HUES64 (cell line): Measurements from ENCODE around the gene AQP11.

ENCODE experiments used
- H3K27ac ChIP-seq: 2 replicates; pipeline ENCODE4 v1.7.0; 2013; ENCODE audit warnings: low read depth, low read length, inconsistent platforms
- H3K27me3 ChIP-seq: 2 replicates; pipeline ENCODE4 v1.6.1; 2013; ENCODE audit warnings: mild to moderate bottlenecking, low read length; ENCODE audit not compliant: insufficient read depth
- H3K36me3 ChIP-seq: 2 replicates; pipeline ENCODE4 v1.6.1; 2013; ENCODE audit warnings: mild to moderate bottlenecking, low read length; ENCODE audit not compliant: insufficient read depth
- H3K4me1 ChIP-seq: 2 replicates; pipeline ENCODE4 v1.6.1; 2013; ENCODE audit warnings: mild to moderate bottlenecking, low read length, moderate library complexity; ENCODE audit not compliant: insufficient read depth
- H3K4me3 ChIP-seq: 2 replicates; pipeline ENCODE4 v1.5.1; 2013; ENCODE audit warnings: mild to moderate bottlenecking, low read length, moderate library complexity
- H3K9ac ChIP-seq: 2 replicates; pipeline ENCODE4 v1.6.1; 2013; ENCODE audit warnings: mild to moderate bottlenecking, low read depth, low read length
- H3K9me3 ChIP-seq: 2 replicates; pipeline ENCODE4 v1.6.1; 2013; ENCODE audit warnings: low read depth, low read length; ENCODE audit not compliant: insufficient read depth
- WGBS: fragments of 150-250, 120-280 bp; methylation state at CpG from one replicate; pipeline ENCODE4 v1.1.7; 2013; ENCODE audit warnings: missing lambda C conversion rate; 5-methylcytosine and 5-hydroxymethylcytosine counted together

The AQP11 gene

GRCh38 chr11:77637345-77638165 is 47.8 kb downstream of the AQP11 start, which contains the start of gene CLNS1A:
Gene CLNS1A (minus strand): TSS chr11:77637794. CDS start chr11:77637714, 80 bp downstream.
- under 1% methylated on average over 41 of the region's 41 CpGs for WGBS

GRCh38 chr11:77642228-77642627 is 52.5 kb downstream of the AQP11 start:
- Histone ChIP-seq H3K4me1 (peaks cover 3% of the 10 kb centered on the region; the same call in 1 of the 2 replicates), H3K9ac (no peak overlapping the region), H3K27me3 (no peaks in the 10 kb centered on the region), H3K27ac (no peak overlapping the region), H3K4me3 (no peak overlapping the region), H3K36me3 (no peaks in the 10 kb centered on the region), H3K9me3 (no peaks in the 10 kb centered on the region)
- WGBS = 88% methylated on average over 1 of the region's 2 CpGs

More at GRCh38 chr11:77637345-77638165, 47.8 kb downstream of the AQP11 start, which contains the start of gene CLNS1A:
- peak within 1 kb of the TSS; percentile 80 for H3K27ac ChIP-seq
- H3K9ac ChIP-seq = peak within 1 kb of the TSS; percentile 89
- H3K36me3 ChIP-seq = peaks cover 10% of the 10 kb centered on the region
- H3K4me3 ChIP-seq = peak within 1 kb of the TSS; percentile 78
- no peaks in the 10 kb centered on the region; the same call in 1 of the 2 replicates for H3K4me1 ChIP-seq
- no peaks in the 10 kb centered on the region for H3K27me3 ChIP-seq
- no peaks in the 10 kb centered on the region for H3K9me3 ChIP-seq

DNA sequence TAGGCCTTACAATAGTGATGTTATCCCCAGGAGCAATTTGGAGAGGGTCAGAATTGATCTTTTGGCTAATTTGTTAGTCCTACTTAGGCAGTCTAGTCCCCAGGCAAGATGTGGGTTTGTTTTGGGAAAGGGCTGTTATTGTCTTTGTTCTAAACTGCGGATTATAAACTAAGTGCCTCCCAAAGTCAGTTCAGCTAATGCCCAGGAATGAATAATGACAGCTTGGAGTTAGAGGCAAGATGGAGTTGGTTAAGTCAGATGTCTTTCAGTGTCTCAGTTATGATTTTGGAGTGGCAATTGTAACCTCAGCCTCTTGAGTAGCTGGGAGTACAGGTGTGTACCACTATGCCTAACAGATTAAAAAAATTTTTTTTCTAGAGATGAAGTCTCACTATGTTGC is 55.1 kb downstream of the AQP11 start:
- no peak overlapping the region for H3K4me3 ChIP-seq
- WGBS = 91% methylated on average over 1 of the region's 1 CpG
- no peak overlapping the region for H3K9ac ChIP-seq
- H3K4me1 ChIP-seq = 0 out of 2 replicates have a peak, but pooled peaks cover 3% of the 10 kb centered on the region
- no peak overlapping the region for H3K27ac ChIP-seq
- no peaks in the 10 kb centered on the region for H3K27me3 ChIP-seq
- H3K36me3 ChIP-seq = no peaks in the 10 kb centered on the region
- H3K9me3 ChIP-seq = no peaks in the 10 kb centered on the region

- H3K9me3 ChIP-seq = no peaks in the 10 kb centered on the region
- no peaks in the 10 kb centered on the region for H3K36me3 ChIP-seq
- H3K9ac ChIP-seq = no peak overlapping the region
- WGBS = 83% methylated on average over 2 of the region's 3 CpGs
- H3K4me3 ChIP-seq = no peak overlapping the region
- no peak overlapping the region for H3K27ac ChIP-seq
- H3K4me1 ChIP-seq = 0 out of 2 replicates have a peak, but pooled peaks cover 3% of the 10 kb centered on the region
- no peaks in the 10 kb centered on the region for H3K27me3 ChIP-seq
Measured at GRCh38 chr11:77647654-77648305, 58.0 kb downstream of the AQP11 start.

DNA sequence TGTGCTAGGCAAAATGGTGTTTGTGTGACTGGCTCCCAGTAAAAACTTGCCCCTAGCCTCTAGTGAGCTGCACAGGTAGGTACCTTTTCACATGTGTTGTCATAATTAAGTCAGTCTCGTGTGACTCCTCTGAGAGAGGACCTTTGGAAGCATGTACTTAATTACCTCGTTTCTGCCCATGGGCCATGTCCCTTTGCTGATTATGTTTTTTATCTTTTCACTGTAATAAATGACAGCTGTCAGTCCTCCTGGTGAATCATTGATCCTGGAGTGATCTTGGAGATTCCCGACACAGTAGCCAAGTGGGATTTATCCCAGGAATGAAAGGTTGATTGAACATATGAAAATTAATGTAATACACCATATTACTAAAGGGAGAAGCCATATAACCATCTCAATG is 60.4 kb downstream of the AQP11 start:
- WGBS = 90% methylated on average over 3 of the region's 3 CpGs
- H3K27ac ChIP-seq = no peak overlapping the region
- H3K27me3 ChIP-seq = no peaks in the 10 kb centered on the region
- no peaks in the 10 kb centered on the region for H3K9me3 ChIP-seq
- no peak overlapping the region for H3K9ac ChIP-seq
- H3K36me3 ChIP-seq = no peaks in the 10 kb centered on the region
- H3K4me3 ChIP-seq = no peak overlapping the region
- no peaks in the 10 kb centered on the region for H3K4me1 ChIP-seq

DNA sequence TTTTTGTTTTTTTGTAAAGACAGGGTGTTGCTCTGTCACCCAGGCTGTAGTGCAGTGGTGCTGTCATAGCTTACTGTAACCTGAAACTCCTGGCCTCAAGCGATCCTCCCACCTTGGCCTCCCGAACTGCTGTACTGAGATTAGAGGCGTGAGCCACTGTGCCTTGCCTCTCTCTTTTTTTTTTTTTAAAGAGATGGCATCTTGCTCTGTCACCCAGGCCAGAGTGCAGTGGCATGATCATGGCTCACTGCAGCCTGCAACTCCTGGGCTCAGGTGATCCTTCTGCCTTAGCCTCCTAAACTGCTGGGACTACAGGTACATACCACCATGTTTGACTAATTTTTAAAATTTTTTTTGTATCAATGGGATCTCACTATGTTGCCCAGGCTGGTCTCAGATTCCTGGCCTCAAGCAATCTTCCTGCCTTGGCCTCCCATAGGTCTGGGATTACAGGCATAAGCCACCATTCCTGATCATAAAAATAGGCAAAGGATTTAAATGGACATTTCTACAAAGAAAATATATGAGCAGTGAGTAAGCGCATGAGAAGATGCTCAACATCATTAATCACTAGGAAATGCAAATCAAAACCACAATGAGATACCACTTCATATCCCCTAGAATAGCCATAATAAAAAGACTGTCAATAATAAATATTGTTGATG is 65.1 kb downstream of the AQP11 start:
- Histone ChIP-seq H3K9ac (no peak overlapping the region), H3K36me3 (no peaks in the 10 kb centered on the region), H3K27ac (no peak overlapping the region), H3K4me3 (no peak overlapping the region), H3K9me3 (no peaks in the 10 kb centered on the region), H3K27me3 (no peaks in the 10 kb centered on the region), H3K4me1 (no peaks in the 10 kb centered on the region)
- WGBS = 85% methylated on average over 3 of the region's 4 CpGs

GRCh38 chr11:77656362-77656761 is 66.6 kb downstream of the AQP11 start:
- Histone ChIP-seq H3K9ac (no peak overlapping the region), H3K27ac (no peak overlapping the region), H3K27me3 (no peaks in the 10 kb centered on the region), H3K9me3 (no peaks in the 10 kb centered on the region), H3K36me3 (no peaks in the 10 kb centered on the region), H3K4me3 (no peak overlapping the region), H3K4me1 (no peaks in the 10 kb centered on the region)
- 83% methylated on average over 7 of the region's 7 CpGs for WGBS

DNA sequence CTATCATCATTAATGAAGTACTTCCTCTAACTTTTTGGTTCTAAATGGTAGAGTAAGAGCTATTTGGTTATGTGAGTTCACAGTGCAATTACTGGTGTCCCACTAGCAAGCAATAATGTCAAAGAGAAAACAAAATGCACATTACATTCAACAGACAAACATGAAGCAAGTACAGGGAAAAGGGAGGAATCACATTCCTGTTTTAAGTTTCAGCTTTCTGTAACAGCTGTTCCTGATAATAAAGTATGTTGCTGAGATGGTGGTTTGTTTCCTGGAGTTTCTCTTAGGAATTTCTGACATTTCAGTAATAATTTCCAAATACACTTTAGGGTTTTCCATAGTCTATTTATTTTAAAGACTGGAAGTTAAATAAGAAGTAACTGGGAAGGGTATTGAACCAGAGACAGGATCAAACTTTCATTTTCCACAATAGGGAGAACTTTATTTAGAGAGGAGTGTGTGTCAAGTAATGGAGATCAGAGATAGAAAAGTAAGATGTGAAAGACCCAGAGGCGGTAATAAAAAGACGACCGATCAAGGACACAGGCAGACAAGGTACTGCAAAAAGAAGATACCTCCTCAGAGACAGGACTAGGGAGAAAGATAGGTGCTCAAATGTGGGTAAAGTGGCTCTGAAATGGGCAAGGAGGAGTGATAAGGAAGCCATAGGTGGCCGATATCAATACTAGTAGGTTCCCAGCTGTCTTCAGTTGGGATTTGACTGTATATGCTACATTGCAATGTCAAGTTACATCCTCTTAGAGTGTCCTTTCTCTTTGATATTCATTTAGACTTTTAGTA is 68.7 kb downstream of the AQP11 start:
- H3K27ac ChIP-seq = no peak overlapping the region
- H3K27me3 ChIP-seq = no peaks in the 10 kb centered on the region
- no peaks in the 10 kb centered on the region for H3K4me1 ChIP-seq
- 92% methylated on average over 4 of the region's 4 CpGs for WGBS
- H3K9ac ChIP-seq = no peak overlapping the region
- H3K36me3 ChIP-seq = peaks cover under 1% of the 10 kb centered on the region; the same call in 1 of the 2 replicates
- no peak overlapping the region for H3K4me3 ChIP-seq
- H3K9me3 ChIP-seq = no peaks in the 10 kb centered on the region
